ENCODE data around the gene RELA. TPM values are rescaled to one million over a fixed set of nuclear protein-coding genes. Genes with fewer than 3 reads are reported as not detected.

The RELA gene
- total and polyA plus RNA-seq, 10 of the 15 experiments (the other 5 are each of a cell fraction or from before 2014, with no cell fraction given), result 5.1 to 56.4 (median 34.2) TPM

GRCh38 chr11:65662799-65663638 is at the start of gene RELA (continued):
- TF ChIP-seq PBX3 (IDR thresholded peaks at IDR 0.05; ENCODE audit: insufficient replicate concordance, low read depth, low read length), result peak; percentile 11
- peak in 1 of 2 experiments; percentile 35; a peak in 1 of 3 replicates for TF ChIP-seq EGR1 (IDR thresholded peaks at IDR 0.05; ENCODE audit: borderline replicate concordance in 1 of 2, low read depth in 2 of 2, low read length in 2 of 2)
- TF ChIP-seq, protein P1, sequence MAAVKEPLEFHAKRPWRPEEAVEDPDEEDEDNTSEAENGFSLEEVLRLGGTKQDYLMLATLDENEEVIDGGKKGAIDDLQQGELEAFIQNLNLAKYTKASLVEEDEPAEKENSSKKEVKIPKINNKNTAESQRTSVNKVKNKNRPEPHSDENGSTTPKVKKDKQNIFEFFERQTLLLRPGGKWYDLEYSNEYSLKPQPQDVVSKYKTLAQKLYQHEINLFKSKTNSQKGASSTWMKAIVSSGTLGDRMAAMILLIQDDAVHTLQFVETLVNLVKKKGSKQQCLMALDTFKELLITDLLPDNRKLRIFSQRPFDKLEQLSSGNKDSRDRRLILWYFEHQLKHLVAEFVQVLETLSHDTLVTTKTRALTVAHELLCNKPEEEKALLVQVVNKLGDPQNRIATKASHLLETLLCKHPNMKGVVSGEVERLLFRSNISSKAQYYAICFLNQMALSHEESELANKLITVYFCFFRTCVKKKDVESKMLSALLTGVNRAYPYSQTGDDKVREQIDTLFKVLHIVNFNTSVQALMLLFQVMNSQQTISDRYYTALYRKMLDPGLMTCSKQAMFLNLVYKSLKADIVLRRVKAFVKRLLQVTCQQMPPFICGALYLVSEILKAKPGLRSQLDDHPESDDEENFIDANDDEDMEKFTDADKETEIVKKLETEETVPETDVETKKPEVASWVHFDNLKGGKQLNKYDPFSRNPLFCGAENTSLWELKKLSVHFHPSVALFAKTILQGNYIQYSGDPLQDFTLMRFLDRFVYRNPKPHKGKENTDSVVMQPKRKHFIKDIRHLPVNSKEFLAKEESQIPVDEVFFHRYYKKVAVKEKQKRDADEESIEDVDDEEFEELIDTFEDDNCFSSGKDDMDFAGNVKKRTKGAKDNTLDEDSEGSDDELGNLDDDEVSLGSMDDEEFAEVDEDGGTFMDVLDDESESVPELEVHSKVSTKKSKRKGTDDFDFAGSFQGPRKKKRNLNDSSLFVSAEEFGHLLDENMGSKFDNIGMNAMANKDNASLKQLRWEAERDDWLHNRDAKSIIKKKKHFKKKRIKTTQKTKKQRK (IDR thresholded peaks at IDR 0.05; ENCODE audit: low read depth, low read length), result no peak
- TF ChIP-seq NR2C1 (IDR thresholded peaks at IDR 0.05), result peak; percentile 63; the same call in 1 of the 2 replicates
- TF ChIP-seq ZSCAN29 (IDR thresholded peaks at IDR 0.05), result 0 out of 2 replicates have a peak, but pooled peaks have one; percentile 16
- 0 out of 2 replicates have a peak, but pooled peaks have one; percentile 75 for TF ChIP-seq HDGF (IDR thresholded peaks at IDR 0.05)
- TF ChIP-seq JUNB (IDR thresholded peaks at IDR 0.05), result peak; percentile 90
- TF ChIP-seq MTA3 (IDR thresholded peaks at IDR 0.05; ENCODE audit: borderline replicate concordance, low read length), result no peak
- TF ChIP-seq CREM (IDR thresholded peaks at IDR 0.05; ENCODE audit: low read depth), result peak; percentile 41
- 0 out of 2 replicates have a peak, but pooled peaks have one; percentile 11 for TF ChIP-seq TAF1 (IDR thresholded peaks at IDR 0.05; ENCODE audit: borderline replicate concordance, low read depth, low read length)
- TF ChIP-seq, protein P2, sequence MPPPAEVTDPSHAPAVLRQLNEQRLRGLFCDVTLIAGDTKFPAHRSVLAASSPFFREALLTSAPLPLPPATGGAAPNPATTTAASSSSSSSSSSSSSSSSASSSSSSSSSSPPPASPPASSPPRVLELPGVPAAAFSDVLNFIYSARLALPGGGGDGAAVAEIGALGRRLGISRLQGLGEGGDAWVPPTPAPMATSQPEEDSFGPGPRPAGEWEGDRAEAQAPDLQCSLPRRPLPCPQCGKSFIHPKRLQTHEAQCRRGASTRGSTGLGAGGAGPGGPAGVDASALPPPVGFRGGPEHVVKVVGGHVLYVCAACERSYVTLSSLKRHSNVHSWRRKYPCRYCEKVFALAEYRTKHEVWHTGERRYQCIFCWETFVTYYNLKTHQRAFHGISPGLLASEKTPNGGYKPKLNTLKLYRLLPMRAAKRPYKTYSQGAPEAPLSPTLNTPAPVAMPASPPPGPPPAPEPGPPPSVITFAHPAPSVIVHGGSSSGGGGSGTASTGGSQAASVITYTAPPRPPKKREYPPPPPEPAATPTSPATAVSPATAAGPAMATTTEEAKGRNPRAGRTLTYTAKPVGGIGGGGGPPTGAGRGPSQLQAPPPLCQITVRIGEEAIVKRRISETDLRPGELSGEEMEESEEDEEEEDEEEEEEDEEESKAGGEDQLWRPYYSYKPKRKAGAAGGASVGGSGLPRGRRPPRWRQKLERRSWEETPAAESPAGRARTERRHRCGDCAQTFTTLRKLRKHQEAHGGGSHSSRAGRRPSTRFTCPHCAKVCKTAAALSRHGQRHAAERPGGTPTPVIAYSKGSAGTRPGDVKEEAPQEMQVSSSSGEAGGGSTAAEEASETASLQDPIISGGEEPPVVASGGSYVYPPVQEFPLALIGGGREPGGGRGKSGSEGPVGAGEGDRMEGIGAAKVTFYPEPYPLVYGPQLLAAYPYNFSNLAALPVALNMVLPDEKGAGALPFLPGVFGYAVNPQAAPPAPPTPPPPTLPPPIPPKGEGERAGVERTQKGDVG (CRISPR knock-in tag; IDR thresholded peaks at IDR 0.05), result no peak
- TF ChIP-seq JUND (IDR thresholded peaks at IDR 0.05; ENCODE audit: low read depth, low read length), result 0 out of 2 replicates have a peak, but pooled peaks have one; percentile 44
- no peak for TF ChIP-seq IRF4 (IDR thresholded peaks at IDR 0.05; ENCODE audit: low read depth, low read length)
- 0 out of 2 replicates have a peak, but pooled peaks have one; percentile 13 for TF ChIP-seq MEF2A (IDR thresholded peaks at IDR 0.05; ENCODE audit: insufficient read depth, low read depth, low read length)
- TF ChIP-seq ZNF384 (IDR thresholded peaks at IDR 0.05; ENCODE audit: borderline replicate concordance, low read depth, low read length), result no peak
- TF ChIP-seq SP1 (IDR thresholded peaks at IDR 0.05; ENCODE audit: low read depth, low read length), result peak; percentile 56
- 0 out of 2 replicates have a peak, but pooled peaks have one; percentile 4 for TF ChIP-seq EED (IDR thresholded peaks at IDR 0.05; ENCODE audit: low read depth)
- TF ChIP-seq ZNF622 (IDR thresholded peaks at IDR 0.05), result no peak
- TF ChIP-seq POLR2AphosphoS2 (IDR thresholded peaks at IDR 0.05; ENCODE audit: low read depth, low read length), result no peak; the same call in 1 of the 2 replicates
- TF ChIP-seq, protein P3, sequence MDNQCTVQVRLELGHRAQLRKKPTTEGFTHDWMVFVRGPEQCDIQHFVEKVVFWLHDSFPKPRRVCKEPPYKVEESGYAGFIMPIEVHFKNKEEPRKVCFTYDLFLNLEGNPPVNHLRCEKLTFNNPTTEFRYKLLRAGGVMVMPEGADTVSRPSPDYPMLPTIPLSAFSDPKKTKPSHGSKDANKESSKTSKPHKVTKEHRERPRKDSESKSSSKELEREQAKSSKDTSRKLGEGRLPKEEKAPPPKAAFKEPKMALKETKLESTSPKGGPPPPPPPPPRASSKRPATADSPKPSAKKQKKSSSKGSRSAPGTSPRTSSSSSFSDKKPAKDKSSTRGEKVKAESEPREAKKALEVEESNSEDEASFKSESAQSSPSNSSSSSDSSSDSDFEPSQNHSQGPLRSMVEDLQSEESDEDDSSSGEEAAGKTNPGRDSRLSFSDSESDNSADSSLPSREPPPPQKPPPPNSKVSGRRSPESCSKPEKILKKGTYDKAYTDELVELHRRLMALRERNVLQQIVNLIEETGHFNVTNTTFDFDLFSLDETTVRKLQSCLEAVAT (IDR thresholded peaks at IDR 0.05), result peak; percentile 89
